Measurements from ENCODE around the gene CD300LF. TPM values are rescaled to one million over a fixed set of nuclear protein-coding genes. Genes with fewer than 3 reads are reported as not detected.

The CD300LF gene
- not detected for total RNA-seq (2021; fragmentation: NEBNext Ultra II Directional; extraction: Animal tissue kit (Norgen Biotek cat#: 25700))
- long read RNA-seq, result 0 reads

- no peak for DNase-seq
- H3K4me3 Mint-ChIP-seq, result no peak within 1 kb of the TSS
- TF ChIP-seq, protein P1, sequence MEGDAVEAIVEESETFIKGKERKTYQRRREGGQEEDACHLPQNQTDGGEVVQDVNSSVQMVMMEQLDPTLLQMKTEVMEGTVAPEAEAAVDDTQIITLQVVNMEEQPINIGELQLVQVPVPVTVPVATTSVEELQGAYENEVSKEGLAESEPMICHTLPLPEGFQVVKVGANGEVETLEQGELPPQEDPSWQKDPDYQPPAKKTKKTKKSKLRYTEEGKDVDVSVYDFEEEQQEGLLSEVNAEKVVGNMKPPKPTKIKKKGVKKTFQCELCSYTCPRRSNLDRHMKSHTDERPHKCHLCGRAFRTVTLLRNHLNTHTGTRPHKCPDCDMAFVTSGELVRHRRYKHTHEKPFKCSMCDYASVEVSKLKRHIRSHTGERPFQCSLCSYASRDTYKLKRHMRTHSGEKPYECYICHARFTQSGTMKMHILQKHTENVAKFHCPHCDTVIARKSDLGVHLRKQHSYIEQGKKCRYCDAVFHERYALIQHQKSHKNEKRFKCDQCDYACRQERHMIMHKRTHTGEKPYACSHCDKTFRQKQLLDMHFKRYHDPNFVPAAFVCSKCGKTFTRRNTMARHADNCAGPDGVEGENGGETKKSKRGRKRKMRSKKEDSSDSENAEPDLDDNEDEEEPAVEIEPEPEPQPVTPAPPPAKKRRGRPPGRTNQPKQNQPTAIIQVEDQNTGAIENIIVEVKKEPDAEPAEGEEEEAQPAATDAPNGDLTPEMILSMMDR (IDR thresholded peaks at IDR 0.05), result no peak
- no peaks in the 10 kb centered on the region for H3K4me1 Mint-ChIP-seq (ENCODE audit: low read depth)
- peaks cover 12% of the 10 kb centered on the region for H3K27me3 Mint-ChIP-seq (ENCODE audit: insufficient read depth)
- H3K36me3 Mint-ChIP-seq (ENCODE audit: low read depth), result no peaks in the 10 kb centered on the region
- H3K9me3 Mint-ChIP-seq, result no peaks in the 10 kb centered on the region
- no peak within 1 kb of the TSS for H3K27ac Mint-ChIP-seq
These were observed at the start of gene CD300LF for GRCh38 chr17:74712756-74713155. Gene CD300LF (minus strand): TSS chr17:74712923. CDS start chr17:74712866, 57 bp downstream.

DNA sequence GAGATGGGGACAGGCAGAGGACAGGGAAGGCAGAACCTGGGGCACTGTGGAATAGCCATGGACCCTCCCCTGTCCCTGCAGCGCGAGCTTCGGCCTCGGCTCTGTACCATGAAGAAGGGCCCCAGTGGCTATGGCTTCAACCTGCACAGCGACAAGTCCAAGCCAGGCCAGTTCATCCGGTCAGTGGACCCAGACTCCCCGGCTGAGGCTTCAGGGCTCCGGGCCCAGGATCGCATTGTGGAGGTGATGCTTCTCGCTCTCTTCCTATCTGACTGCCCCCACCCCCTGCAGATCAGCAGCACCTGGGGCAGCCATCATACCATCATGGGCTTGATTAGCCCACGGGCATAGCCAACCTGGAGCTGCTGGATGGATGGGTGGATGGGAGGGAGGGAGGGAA is 49.2 kb upstream of the CD300LF start:
- no peaks in the 10 kb centered on the region for H3K36me3 Mint-ChIP-seq (ENCODE audit: low read depth)
- H3K9me3 Mint-ChIP-seq, result no peaks in the 10 kb centered on the region
- TF ChIP-seq, protein P1 (IDR thresholded peaks at IDR 0.05), result no peak
- DNase-seq, result no peak
- no peak overlapping the region for H3K4me3 Mint-ChIP-seq
- H3K4me1 Mint-ChIP-seq (ENCODE audit: low read depth), result peaks cover 18% of the 10 kb centered on the region
- no peaks in the 10 kb centered on the region for H3K27me3 Mint-ChIP-seq (ENCODE audit: insufficient read depth)
- H3K27ac Mint-ChIP-seq, result no peak overlapping the region

DNA sequence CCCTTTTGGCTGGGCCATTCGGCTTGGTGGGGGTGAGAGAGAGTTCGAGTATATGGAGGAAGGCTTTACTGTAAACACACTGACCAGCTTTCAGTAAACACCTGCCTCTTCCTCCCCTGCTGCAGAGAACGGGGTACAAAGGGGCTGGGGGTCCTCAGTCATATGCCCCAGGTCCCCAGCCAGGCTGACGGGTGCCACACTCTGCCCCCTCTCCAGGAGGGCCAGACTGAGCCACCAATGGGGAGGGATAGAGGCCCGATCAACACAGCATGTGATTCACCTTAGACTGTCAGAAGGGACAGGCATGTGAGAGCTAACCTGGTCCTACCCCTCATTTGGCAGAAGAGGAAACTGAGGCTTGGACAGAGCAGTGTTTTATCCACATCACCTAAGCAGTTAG is 48.7 kb upstream of the CD300LF start:
- no peaks in the 10 kb centered on the region for H3K9me3 Mint-ChIP-seq
- no peaks in the 10 kb centered on the region for H3K36me3 Mint-ChIP-seq (ENCODE audit: low read depth)
- H3K4me3 Mint-ChIP-seq, result no peak overlapping the region
- no peaks in the 10 kb centered on the region for H3K27me3 Mint-ChIP-seq (ENCODE audit: insufficient read depth)
- peaks cover 18% of the 10 kb centered on the region for H3K4me1 Mint-ChIP-seq (ENCODE audit: low read depth)
- DNase-seq, result no peak
- TF ChIP-seq, protein P1 (IDR thresholded peaks at IDR 0.05), result no peak
- H3K27ac Mint-ChIP-seq, result no peak overlapping the region

DNA sequence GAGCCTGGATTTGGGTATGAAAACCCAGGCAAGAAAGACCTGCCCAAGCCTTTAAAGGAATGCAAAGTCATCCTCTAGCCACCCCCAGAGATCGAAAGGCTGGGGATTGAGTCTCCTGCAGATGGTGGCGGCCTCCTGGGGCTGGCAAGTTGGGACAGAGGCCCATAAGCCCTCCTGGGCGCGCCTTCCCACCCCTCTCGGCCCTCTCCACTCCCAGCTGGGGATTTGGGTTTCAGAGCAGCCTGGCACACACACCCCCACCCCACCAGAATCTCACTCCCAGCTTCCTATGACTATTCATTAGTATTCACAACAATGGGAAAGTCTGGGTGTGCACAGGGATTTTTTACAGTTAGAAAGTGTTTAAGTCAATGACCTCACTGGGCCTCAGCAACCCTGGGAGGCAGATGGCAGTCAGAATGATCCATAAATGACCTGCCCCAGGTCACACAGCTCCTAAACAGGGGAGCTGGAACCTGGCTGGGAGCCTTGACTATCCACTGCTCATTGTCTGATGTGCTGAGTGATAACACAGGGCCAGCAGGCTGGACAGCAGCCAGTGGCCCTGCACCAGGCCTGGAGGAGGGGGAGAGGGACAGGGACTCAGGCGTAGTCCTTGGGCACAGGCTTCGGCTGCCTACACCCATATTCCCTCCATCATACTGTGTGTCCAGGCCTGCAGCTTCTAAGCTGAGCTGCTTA is 47.8 kb upstream of the CD300LF start:
- H3K27me3 Mint-ChIP-seq (ENCODE audit: insufficient read depth), result no peaks in the 10 kb centered on the region
- H3K4me3 Mint-ChIP-seq, result no peak overlapping the region
- TF ChIP-seq, protein P1 (IDR thresholded peaks at IDR 0.05), result no peak
- 0 out of 2 replicates have a peak overlapping the region, but pooled peaks have one; percentile 16 for H3K27ac Mint-ChIP-seq
- H3K4me1 Mint-ChIP-seq (ENCODE audit: low read depth), result peaks cover 18% of the 10 kb centered on the region
- H3K9me3 Mint-ChIP-seq, result no peaks in the 10 kb centered on the region
- no peaks in the 10 kb centered on the region for H3K36me3 Mint-ChIP-seq (ENCODE audit: low read depth)
- DNase-seq, result no peak

DNA sequence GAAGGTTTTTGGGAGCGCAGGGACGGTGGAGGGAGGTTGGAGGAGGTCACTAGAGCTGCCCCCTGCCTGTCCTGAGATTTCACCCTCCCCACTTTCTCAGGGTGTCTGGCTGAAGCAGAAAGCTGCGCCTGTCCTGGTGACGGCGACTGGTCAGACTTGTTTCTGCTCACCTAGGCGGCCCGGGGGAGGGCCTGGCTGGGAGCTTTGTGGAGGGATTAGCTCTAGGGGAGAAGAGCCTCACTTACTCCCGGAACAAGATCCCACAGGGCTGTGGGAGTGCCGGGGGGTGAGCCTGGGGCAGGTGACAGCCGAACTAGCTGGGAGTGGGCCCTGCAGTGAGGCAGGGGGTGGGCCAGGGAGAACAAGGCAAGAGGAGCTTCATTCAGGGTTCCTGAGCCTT is 47.2 kb upstream of the CD300LF start:
- no peaks in the 10 kb centered on the region for H3K27me3 Mint-ChIP-seq (ENCODE audit: insufficient read depth)
- no peaks in the 10 kb centered on the region for H3K9me3 Mint-ChIP-seq
- TF ChIP-seq, protein P1 (IDR thresholded peaks at IDR 0.05), result no peak
- H3K36me3 Mint-ChIP-seq (ENCODE audit: low read depth), result no peaks in the 10 kb centered on the region
- no peak for DNase-seq
- no peak overlapping the region for H3K4me3 Mint-ChIP-seq
- H3K27ac Mint-ChIP-seq, result no peak overlapping the region; the same call in 1 of the 2 replicates
- H3K4me1 Mint-ChIP-seq (ENCODE audit: low read depth), result peaks cover 18% of the 10 kb centered on the region

Data from HFFc6 (cell line).